ENCODE measurements around the gene MAP2K1. TPM values are rescaled to one million over a fixed set of nuclear protein-coding genes. Genes with fewer than 3 reads are reported as not detected.
"Not testable (repeated sequence)": the region's sequence is repeated elsewhere in the genome, so short reads cannot be mapped to it uniquely, and the experiment has no call there.

The MAP2K1 gene
- total RNA-seq, 1 donor from 2014 or later: 23.6 TPM

GRCh38 chr15:66496951-66497501 is 110.3 kb downstream of the MAP2K1 start:
- H3K9me3 ChIP-seq: no peaks in the 10 kb centered on the region
- H3K4me3 ChIP-seq: peak overlapping the region; percentile 67 to 78
- peaks cover 0 to 61% of the 10 kb centered on the region in 2 donors for H3K36me3 ChIP-seq
- DNase-seq (ENCODE audit: extremely low spot score in 2 of 2): no peak
- intact Hi-C loops (cut with DNase I): no loop called here
- TF ChIP-seq CTCF (IDR thresholded peaks at IDR 0.05): no peak
- TF ChIP-seq POLR2AphosphoS5 (IDR thresholded peaks at IDR 0.05; ENCODE audit: insufficient read depth in 1 of 2, low read depth in 1 of 2): no peak
- TF ChIP-seq POLR2A (IDR thresholded peaks at IDR 0.05): no peak
- peak overlapping the region; percentile 78 for H3K27ac ChIP-seq
- H3K27me3 ChIP-seq: no peaks in the 10 kb centered on the region
- H3K4me1 ChIP-seq: peaks cover 25% of the 10 kb centered on the region

DNA sequence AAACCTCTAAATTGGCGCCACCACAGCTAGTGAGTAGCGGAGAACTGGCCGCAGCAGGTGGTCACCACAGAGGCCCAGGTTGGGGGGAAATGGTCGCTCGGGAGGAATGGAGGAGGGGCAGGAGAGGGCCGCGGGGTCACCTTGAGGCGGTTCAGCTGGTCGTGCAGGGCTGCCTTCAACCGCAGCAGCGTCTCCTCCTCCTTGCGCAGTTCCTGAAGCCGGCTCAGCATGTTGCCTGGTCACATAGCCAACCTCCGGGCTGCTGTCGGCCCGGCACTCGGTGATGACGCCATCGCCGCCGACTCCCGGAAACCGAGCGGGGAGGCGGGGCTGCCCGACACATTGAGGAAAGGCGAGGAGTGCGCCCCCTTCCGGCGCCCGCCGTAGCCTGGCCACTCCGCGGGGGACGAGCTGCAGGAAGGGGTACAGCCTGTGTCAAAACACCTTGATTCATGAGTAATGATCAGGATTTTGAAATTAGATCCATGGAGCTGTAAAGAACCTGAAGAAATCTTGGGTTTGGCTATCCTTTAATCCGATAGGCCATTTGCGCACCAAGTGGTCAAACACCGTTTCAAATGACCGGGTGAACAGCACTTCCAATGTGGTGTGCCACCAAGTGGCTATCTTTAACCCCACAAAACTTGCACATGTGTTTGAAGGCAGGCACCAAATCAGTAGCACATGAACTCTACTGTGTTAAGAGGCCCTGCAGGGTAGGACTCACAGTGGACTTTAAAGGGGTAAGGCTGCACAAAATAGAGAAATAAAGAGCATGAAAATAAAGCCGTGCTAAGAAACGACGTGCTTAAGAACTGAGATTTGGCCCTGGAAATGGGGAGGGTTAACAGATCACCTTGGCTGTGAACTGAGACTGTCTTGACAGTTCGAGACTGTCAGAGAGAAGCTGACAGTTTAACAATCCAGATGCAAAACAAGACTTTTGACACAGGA is 111.1 kb downstream of the MAP2K1 start, which contains the start of gene SNAPC5:
TSS of gene SNAPC5 (minus strand) at position 261 of the 954 bp plus-strand sequence. CDS start at position 230, 31 bp downstream.
- Histone ChIP-seq H3K36me3 (peaks cover 0 to 67% of the 10 kb centered on the region in 2 donors), H3K27ac (peak within 1 kb of the TSS; percentile 78), H3K9me3 (no peaks in the 10 kb centered on the region), H3K4me3 (peak within 1 kb of the TSS; percentile 67 to 78), H3K27me3 (no peaks in the 10 kb centered on the region), H3K4me1 (peaks cover 30% of the 10 kb centered on the region)
- intact Hi-C loops (cut with DNase I): no loop called here
- peak in 1 of 2 donors; percentile 92 for DNase-seq (ENCODE audit: extremely low spot score in 2 of 2)
- peak in 1 of 2 donors; percentile 38 for TF ChIP-seq POLR2A (IDR thresholded peaks at IDR 0.05)
- peak; percentile 93 to 99 (median 97) for TF ChIP-seq CTCF (IDR thresholded peaks at IDR 0.05)
- peak; percentile 93 for TF ChIP-seq POLR2AphosphoS5 (IDR thresholded peaks at IDR 0.05; ENCODE audit: insufficient read depth in 1 of 2, low read depth in 1 of 2)

DNA sequence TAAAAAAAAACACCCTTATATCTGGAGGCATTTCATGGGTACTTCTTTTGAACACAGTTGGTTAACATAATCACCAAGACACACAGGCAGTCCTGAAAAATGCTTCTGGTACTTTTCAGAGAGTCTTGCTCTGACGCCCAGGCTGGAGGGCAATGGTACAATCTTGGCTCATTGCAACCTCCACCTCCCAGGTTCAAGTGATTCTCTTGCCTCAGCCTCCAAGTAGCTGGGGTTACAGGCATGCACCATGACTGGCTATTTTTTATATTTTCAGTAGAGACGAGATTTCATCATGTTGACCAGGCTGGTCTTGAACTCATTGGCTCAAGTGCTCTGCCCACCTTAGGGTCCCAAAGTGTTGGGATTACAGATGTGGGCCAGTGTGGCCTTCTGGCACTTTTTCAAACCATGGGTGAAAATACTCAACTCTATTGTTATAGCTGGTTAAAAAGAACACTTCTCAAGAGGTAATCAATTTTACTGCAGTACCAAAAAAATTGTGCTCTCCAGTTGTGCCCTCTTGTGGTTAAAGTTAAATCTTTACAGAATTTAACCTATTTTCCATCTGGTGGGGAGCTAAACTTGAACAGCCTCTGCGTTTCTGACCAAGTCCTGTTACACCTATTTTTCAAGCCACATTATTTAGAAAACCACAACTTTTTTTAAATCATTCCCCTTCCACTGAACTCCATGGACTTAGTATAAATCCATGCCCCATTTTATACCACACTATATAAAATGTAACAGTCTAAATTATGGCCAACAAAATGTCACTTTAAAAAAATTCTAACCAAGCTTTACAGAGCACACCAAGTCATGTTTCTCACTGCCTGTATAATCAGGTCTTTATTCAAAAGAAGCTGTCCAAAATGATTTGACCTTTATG is 112.0 kb downstream of the MAP2K1 start:
- intact Hi-C loops (cut with DNase I): no loop called here
- no peak for TF ChIP-seq POLR2A (IDR thresholded peaks at IDR 0.05)
- TF ChIP-seq POLR2AphosphoS5 (IDR thresholded peaks at IDR 0.05; ENCODE audit: insufficient read depth in 1 of 2, low read depth in 1 of 2): no peak
- peak in 1 of 3 experiments; percentile 13 for TF ChIP-seq CTCF (IDR thresholded peaks at IDR 0.05)
- Histone ChIP-seq H3K9me3 (no peaks in the 10 kb centered on the region), H3K36me3 (peaks cover 0 to 63% of the 10 kb centered on the region in 2 donors), H3K4me3 (no peak overlapping the region), H3K27ac (no peak overlapping the region), H3K27me3 (no peaks in the 10 kb centered on the region), H3K4me1 (peaks cover 39% of the 10 kb centered on the region)
- no peak for DNase-seq (ENCODE audit: extremely low spot score in 2 of 2)

DNA sequence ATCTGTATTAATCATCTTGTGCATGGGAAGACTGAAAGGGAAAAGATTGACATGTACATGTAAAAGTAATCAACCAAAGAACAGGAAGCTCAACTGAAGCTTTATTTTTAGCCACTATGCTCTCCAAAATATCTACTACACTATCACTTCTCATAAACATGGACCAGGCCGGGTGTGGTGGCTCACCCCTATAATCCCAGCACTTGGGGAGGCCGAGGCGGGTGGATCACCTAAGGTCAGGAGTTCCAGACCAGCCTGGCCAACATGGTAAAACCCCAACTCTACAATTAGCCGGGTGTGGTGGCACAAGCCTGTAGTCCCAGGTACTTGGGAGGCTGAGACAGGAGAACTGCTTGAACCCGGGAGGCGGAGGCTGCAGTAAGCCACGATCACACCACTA is 113.6 kb downstream of the MAP2K1 start:
- intact Hi-C loops (cut with DNase I): loop anchor here (1.0 kb wide), 1 partner anchor 114 kb away; the partner anchor contains the start of gene MAP2K1
- H3K27me3 ChIP-seq; DNase-seq (ENCODE audit: extremely low spot score in 2 of 2); H3K9me3 ChIP-seq; H3K27ac ChIP-seq; H3K4me3 ChIP-seq: not testable (repeated sequence)
- Histone ChIP-seq H3K36me3 (peaks cover 0 to 54% of the 10 kb centered on the region in 2 donors), H3K4me1 (peaks cover 43% of the 10 kb centered on the region)

DNA sequence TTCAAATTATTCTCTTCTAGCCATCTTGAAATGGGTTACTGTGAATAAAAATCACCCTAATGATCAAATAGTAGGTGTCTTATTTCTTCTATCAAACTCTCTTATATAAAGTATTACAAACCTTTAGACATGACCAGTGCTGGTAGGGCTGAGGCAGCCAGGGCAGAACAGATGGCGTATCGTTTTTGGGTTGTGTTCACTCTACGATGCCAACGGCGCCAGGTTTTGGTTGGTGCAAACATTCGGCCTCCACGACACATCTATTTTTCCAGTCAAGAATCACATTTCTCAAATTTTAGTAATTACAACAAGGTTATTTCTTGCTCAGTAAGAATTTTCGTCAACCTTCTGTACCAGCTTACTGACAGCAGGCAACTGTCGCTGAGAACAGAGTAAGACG is 115.8 kb downstream of the MAP2K1 start:
- Histone ChIP-seq H3K27ac (no peak overlapping the region), H3K27me3 (no peaks in the 10 kb centered on the region), H3K9me3 (no peaks in the 10 kb centered on the region), H3K4me1 (peaks cover 31% of the 10 kb centered on the region), H3K36me3 (peaks cover 0 to 51% of the 10 kb centered on the region in 2 donors), H3K4me3 (no peak overlapping the region)
- no peak for DNase-seq (ENCODE audit: extremely low spot score in 2 of 2)
- TF ChIP-seq POLR2AphosphoS5 (IDR thresholded peaks at IDR 0.05; ENCODE audit: insufficient read depth in 1 of 2, low read depth in 1 of 2) (no peak), POLR2A (IDR thresholded peaks at IDR 0.05) (no peak), CTCF (IDR thresholded peaks at IDR 0.05) (no peak)
- intact Hi-C loops (cut with DNase I): no loop called here

- DNase-seq (ENCODE audit: extremely low spot score in 2 of 2); intact Hi-C loops (cut with DNase I); H3K27me3 ChIP-seq; H3K9me3 ChIP-seq: not testable (repeated sequence)
- H3K4me1 ChIP-seq: peaks cover 26% of the 10 kb centered on the region
- peak overlapping the region; percentile 83 for H3K27ac ChIP-seq
- peak overlapping the region; percentile 88 to 95 for H3K4me3 ChIP-seq
- H3K36me3 ChIP-seq: peaks cover 0 to 51% of the 10 kb centered on the region in 2 donors
Measured at GRCh38 chr15:66503041-66503648, 116.4 kb downstream of the MAP2K1 start.
